H1 (cell line): ENCODE data around the gene P2RX1. TPM values are rescaled to one million over a fixed set of nuclear protein-coding genes. Genes with fewer than 3 reads are reported as not detected.
A peak's percentile ranks its signal among the peaks of the same experiment; 100 is the strongest.

Experiments
- ATF3 ChIP-seq: IDR thresholded peaks from 2 replicates; pipeline ENCODE4 v1.6.1; 2011; ENCODE audit warnings: low read depth, mild to moderate bottlenecking, low read length; ENCODE audit not compliant: insufficient read depth
- CREB1 ChIP-seq: IDR thresholded peaks from 2 replicates; pipeline ENCODE4 v1.6.1; 2012; ENCODE audit warnings: inconsistent platforms
- GABPA ChIP-seq: IDR thresholded peaks from 2 replicates; pipeline ENCODE4 v1.6.1; 2011; ENCODE audit warnings: mild to moderate bottlenecking, low read length, moderate library complexity, borderline replicate concordance; ENCODE audit not compliant: insufficient read depth
- JUND ChIP-seq: IDR thresholded peaks from 2 replicates; pipeline ENCODE4 v1.6.1; 2011; ENCODE audit warnings: mild to moderate bottlenecking, improper control_type of control experiment, low read length
- RNF2 ChIP-seq: fragments of 200-900, 300-1000 bp; sonication (generic); IDR thresholded peaks from 2 replicates; pipeline ENCODE4 v1.7.1; 2016; ENCODE audit warnings: borderline replicate concordance, low read depth, mild to moderate bottlenecking, antibody characterized with exemption, low read length; ENCODE audit not compliant: poor library complexity, severe bottlenecking; ENCODE audit errors: missing control alignments
- TAF1 ChIP-seq: IDR thresholded peaks from 2 replicates; pipeline ENCODE4 v1.6.1; 2011; ENCODE audit warnings: mild to moderate bottlenecking, low read depth, low read length
- polyA plus RNA-seq, 7 experiments: library from polyadenylated mRNA; depleted of rRNA in 3 of 7; stranded (reverse) in 5 of 7; unstranded in 2 of 7; fragments of >200 nt in 5 of 7; fragments of 200-250 nt in 2 of 7; gene quantifications; 1 replicate in 5 of 7; 2 replicates in 1 of 7; 4 replicates in 1 of 7; pipeline versions ENCODE4 v1.2.1 to v1.2.3, GENCODE V29; 2011 to 2013; ENCODE audit warnings: missing spikeins in 2 of 7, mixed read lengths in 2 of 7
- total RNA-seq: library from RNA; stranded (reverse); fragmentation: NEBNext Ultra II Directional; extraction: Animal tissue kit (Norgen Biotek cat#: 25700); gene quantifications from 2 replicates; pipeline ENCODE4 v1.2.1, GENCODE V29; 2021

P2RX1 gene
- total and polyA plus RNA-seq, 2 of the 8 experiments (the other 6 are each of a cell fraction or from before 2014, with no cell fraction given): 0.45 to 1.1 TPM

- TF ChIP-seq ATF3 (0 out of 2 replicates have a peak, but pooled peaks have one; percentile 13), TAF1 (no peak), RNF2 (no peak), GABPA (peak; percentile 69; the same call in 1 of the 2 replicates), CREB1 (peak; percentile 59), JUND (peak; percentile 16; the same call in 1 of the 2 replicates)
Measured at GRCh38 chr17:3913531-3914311, 2.5 kb downstream of the P2RX1 start (continued).
